Uterus (tissue), 4 donors: Measurements from ENCODE around the gene ERG. TPM values are rescaled to one million over a fixed set of nuclear protein-coding genes. Genes with fewer than 3 reads are reported as not detected.

Experiments used
- DNase-seq, 2 donors: peaks; one replicate each; pipeline ENCODE4 v3.0.0-alpha.2; 2019 to 2020
- H3K27ac ChIP-seq, 2 donors: fragments of 200-600 bp; sonication (generic); 1 replicate in 1 of 2; 2 replicates in 1 of 2; pipeline ENCODE4 v1.5.1; 2016 to 2018
- H3K27me3 ChIP-seq, 2 donors: fragments of 200-600 bp; sonication (generic); one replicate each; pipeline ENCODE4 v1.5.1; 2018 to 2019; ENCODE audit warnings: control low read depth in 1 of 2
- H3K36me3 ChIP-seq, 2 donors: fragments of 200-600 bp; sonication (generic); one replicate each; pipeline ENCODE4 v1.5.1; 2019; ENCODE audit warnings: control low read depth in 1 of 2
- H3K4me1 ChIP-seq, 2 donors: fragments of 200-600 bp; sonication (generic); one replicate each; pipeline ENCODE4 v1.5.1; 2018 to 2019; ENCODE audit warnings: control low read depth in 1 of 2
- H3K4me3 ChIP-seq, 2 donors: fragments of 200-600 bp; sonication (generic); 1 replicate in 1 of 2; 2 replicates in 1 of 2; pipeline ENCODE4 v1.5.1; 2018 to 2019; ENCODE audit warnings: mild to moderate bottlenecking in 1 of 2
- H3K9me3 ChIP-seq, 2 donors: fragments of 200-600 bp; sonication (generic); one replicate each; pipeline ENCODE4 v1.5.1; 2019; ENCODE audit warnings: control low read depth in 1 of 2
- CTCF ChIP-seq, 4 experiments: fragments of 200-600 bp in 2 of 4; fragments of 450-650 bp in 2 of 4; sonication (generic) in 2 of 4; IDR thresholded peaks; one replicate each; pipeline ENCODE4 v1.5.1; 2016 to 2019; ENCODE audit warnings: antibody characterized with exemption in 4 of 4, mild to moderate bottlenecking in 2 of 4, moderate library complexity in 1 of 4
- POLR2A ChIP-seq, 2 donors: fragments of 450-650 bp; IDR thresholded peaks; one replicate each; pipeline ENCODE4 v1.6.1; 2016; ENCODE audit warnings: antibody characterized with exemption in 2 of 2, mild to moderate bottlenecking in 1 of 2, moderate library complexity in 1 of 2
- intact Hi-C: fragments of 100-400 bp; cut with DNase I; formaldehyde crosslinking; loops from one replicate; pipeline ENCODE4 v1.15.1; 2023; ENCODE audit warnings: low total_unique reads
- total RNA-seq, 4 donors: library from RNA; depleted of rRNA in 3 of 4; stranded (reverse); fragments of >200 nt in 3 of 4; gene quantifications; one replicate each; pipeline versions ENCODE4 v1.1.0 to v1.2.4, GENCODE V29; 2014 to 2023
- donor health status: DM: yes; HTN: yes; CAD: no.

Gene ERG
- total RNA-seq, 4 donors from 2014 or later: 10.4 to 78.6 (median 31.1) TPM

DNA sequence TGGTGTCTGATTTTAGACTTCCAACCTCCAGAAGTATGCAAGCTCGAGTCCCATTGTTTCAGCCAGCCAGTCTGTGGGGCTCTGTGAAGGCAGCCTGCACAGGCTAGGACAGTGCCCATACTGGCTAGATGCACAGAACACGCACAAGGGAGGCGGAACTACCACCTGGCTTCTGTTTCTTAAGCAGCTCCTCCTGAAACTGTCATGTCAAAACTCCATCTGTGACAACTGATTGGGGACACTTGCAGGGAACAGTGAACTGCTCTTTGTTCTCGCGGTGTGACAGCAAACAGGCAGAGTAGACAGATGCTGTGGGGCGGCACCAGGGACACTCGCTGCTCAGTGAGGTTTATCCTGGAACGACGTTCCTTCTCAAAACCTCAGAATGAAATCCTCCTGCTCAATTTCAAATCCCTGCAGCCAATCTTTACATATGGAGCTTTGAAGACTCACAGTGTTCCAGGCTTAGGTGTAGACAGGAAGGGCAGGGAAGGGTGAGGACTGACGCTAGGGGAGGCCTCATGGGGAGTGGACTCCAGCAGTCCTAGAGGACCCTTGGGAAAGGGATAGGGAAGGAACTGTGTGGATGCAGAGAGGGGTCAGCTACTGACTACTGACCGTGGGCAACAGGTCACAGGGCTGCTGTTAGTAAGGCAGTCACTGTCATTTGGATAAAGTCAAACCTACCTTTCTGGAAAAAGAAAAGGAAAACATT, 73.8 kb downstream of the ERG start:
- no peak for TF ChIP-seq POLR2A (IDR thresholded peaks at IDR 0.05)
- TF ChIP-seq CTCF (IDR thresholded peaks at IDR 0.05): no peak
- no peak for DNase-seq
- Histone ChIP-seq H3K27ac (no peak overlapping the region), H3K4me1 (no peaks in the 10 kb centered on the region), H3K4me3 (no peak overlapping the region), H3K36me3 (no peaks in the 10 kb centered on the region), H3K27me3 (no peaks in the 10 kb centered on the region), H3K9me3 (no peaks in the 10 kb centered on the region)
- intact Hi-C loops: no loop called here

DNA sequence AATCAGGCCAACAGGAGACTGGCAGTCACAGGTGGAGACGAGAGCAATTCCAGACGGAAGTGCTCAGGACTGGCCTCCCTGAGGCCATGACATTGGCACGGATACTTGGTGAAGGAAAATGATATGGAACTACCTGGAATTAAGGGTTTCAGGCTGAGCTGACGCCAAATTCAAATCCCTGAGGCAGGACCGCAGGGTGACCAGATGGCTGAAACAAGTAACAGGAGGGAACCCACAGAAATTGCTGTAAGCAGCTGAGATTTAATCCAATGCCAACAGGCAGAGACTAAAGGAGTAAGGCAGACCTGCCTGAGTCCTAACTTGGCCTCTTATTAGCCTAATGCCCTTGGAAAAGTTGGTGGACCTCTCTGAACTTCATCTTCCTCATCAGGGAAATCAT, 76.2 kb downstream of the ERG start:
- TF ChIP-seq POLR2A (IDR thresholded peaks at IDR 0.05): no peak
- TF ChIP-seq CTCF (IDR thresholded peaks at IDR 0.05): no peak
- H3K4me1 ChIP-seq: no peaks in the 10 kb centered on the region
- no peak overlapping the region for H3K27ac ChIP-seq
- no peak for DNase-seq
- H3K9me3 ChIP-seq: no peaks in the 10 kb centered on the region
- intact Hi-C loops: no loop called here
- H3K4me3 ChIP-seq: no peak overlapping the region
- H3K27me3 ChIP-seq: no peaks in the 10 kb centered on the region
- H3K36me3 ChIP-seq: no peaks in the 10 kb centered on the region

- Histone ChIP-seq H3K36me3 (no peaks in the 10 kb centered on the region), H3K9me3 (no peaks in the 10 kb centered on the region), H3K4me3 (no peak overlapping the region), H3K4me1 (no peaks in the 10 kb centered on the region), H3K27me3 (no peaks in the 10 kb centered on the region), H3K27ac (no peak overlapping the region)
- DNase-seq: no peak
- intact Hi-C loops: no loop called here
- TF ChIP-seq CTCF (IDR thresholded peaks at IDR 0.05) (no peak), POLR2A (IDR thresholded peaks at IDR 0.05) (no peak)
These were observed 78.1 kb downstream of the ERG start for GRCh38 chr21:38420140-38420539.

DNA sequence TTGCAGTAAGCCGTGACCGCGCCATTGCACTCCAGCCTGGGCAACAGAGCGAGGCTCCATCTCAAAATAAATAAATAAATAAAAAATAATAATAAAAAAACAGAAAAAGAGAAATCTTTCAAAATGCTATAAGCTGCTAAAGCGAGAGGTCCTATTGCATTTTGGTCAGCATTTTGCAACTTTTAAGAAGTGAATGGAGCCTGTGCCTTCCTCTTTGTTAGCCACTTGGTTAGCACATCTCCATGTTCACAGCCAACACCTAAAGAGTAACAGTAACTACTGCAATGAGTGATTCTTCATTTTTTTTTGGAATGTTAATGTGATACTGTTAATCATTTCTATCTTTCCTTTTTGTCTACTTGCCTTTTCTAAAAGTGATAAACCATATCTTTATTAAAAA, 80.6 kb downstream of the ERG start:
- TF ChIP-seq CTCF (IDR thresholded peaks at IDR 0.05): no peak
- no peak for TF ChIP-seq POLR2A (IDR thresholded peaks at IDR 0.05)
- no peaks in the 10 kb centered on the region for H3K9me3 ChIP-seq

GRCh38 chr21:38416791-38417190, 81.5 kb downstream of the ERG start:
- Histone ChIP-seq H3K27ac (no peak overlapping the region), H3K27me3 (no peaks in the 10 kb centered on the region), H3K9me3 (no peaks in the 10 kb centered on the region), H3K36me3 (no peaks in the 10 kb centered on the region), H3K4me1 (no peaks in the 10 kb centered on the region), H3K4me3 (no peak overlapping the region)
- no peak for DNase-seq
- no peak for TF ChIP-seq POLR2A (IDR thresholded peaks at IDR 0.05)
- TF ChIP-seq CTCF (IDR thresholded peaks at IDR 0.05): no peak
- intact Hi-C loops: no loop called here

More for the DNA sequence above, 80.6 kb downstream of the ERG start:
- no peaks in the 10 kb centered on the region for H3K36me3 ChIP-seq
- DNase-seq: no peak
- H3K27ac ChIP-seq: no peak overlapping the region
- intact Hi-C loops: no loop called here
- H3K4me1 ChIP-seq: no peaks in the 10 kb centered on the region
- H3K4me3 ChIP-seq: no peak overlapping the region
- no peaks in the 10 kb centered on the region for H3K27me3 ChIP-seq
